HG02885 (cell line): Measurements from ENCODE around the gene STK17A.
A peak's percentile ranks its signal among the peaks of the same experiment; 100 is the strongest.

ENCODE experiments used
- ATAC-seq: cut with Tn5 transposase; IDR thresholded peaks from one replicate; pipeline ENCODE4 v1.9.1; 2021; ENCODE audit warnings: mild to moderate bottlenecking; ENCODE audit not compliant: unreplicated experiment, poor library complexity

STK17A gene

DNA sequence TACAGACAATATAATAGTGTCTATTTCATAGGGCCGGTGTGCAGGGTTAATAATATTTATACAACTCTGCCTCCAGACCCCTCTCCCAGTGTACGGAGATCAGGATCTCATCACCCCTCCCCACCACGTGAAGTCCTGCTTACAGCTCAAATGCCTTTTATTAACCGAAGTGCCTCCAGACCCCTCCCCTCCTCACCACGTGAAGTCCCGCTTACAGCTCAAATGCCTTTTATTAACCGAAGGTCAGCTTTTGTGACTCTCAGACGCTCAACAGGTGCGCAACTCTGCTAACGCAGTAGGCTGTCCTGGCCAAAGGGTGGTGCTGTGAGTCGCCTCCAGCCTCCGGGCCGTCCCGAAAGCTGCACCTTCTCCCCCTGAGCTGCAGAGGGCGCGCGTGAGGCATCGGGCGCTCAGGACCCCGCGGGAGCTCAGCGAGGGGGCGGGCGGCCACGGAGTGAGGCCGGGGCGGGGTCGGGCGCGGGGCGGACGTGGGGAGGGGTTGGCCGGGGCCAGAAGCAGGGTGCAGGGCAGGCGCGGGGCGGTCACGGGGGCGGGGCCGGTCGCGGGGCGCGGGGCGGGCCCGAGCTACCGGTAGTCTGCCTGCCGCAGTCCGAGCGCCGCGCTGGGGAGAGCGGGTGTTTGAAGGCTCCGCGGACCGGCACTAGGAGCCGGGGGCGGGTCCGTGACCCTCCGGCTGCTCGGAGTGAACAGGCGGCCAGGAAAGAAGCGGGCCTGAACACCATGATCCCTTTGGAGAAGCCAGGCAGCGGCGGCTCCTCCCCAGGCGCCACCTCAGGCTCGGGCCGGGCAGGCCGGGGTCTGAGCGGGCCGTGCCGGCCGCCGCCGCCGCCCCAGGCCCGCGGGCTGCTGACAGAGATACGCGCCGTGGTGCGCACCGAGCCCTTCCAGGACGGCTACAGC lies at the start of gene STK17A:
STK17A (plus strand) TSS at position 606 of the 921 bp plus-strand sequence; CDS start at position 742, 136 bp downstream.
- ATAC-seq = peak; percentile 77

DNA sequence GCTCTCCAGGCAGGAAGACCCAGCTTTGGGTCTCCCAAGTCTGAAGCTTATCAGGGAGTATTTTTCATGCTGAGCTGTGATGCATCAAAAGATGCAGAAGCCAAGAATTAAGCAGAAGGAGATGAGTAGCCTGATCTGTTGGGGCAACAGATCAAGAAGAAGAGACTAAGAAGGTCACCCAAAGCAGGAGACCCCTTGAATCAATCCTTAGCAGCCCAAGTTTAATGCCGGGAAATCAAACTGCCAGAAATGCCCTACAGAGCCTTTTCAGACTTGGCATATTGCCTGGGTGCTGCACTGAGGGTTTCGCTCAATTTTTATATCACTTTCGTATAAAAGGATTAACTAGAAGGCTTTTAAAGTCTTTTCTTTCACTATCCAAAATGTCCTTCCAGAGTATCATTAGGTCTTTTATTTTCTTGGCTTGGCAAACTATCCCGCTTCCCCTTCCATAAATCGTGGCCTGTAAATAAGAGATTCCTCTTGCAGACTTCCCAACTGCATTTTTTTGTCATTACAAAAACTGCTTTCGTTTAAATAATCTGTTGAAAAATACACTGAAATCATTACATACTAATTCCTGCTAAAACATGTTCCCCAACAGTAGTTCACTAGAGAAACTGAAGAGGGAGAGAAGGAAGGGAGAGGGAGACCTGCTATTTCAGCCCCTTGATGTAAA lies 49.0 kb upstream of the STK17A start:
- ATAC-seq = no peak

DNA sequence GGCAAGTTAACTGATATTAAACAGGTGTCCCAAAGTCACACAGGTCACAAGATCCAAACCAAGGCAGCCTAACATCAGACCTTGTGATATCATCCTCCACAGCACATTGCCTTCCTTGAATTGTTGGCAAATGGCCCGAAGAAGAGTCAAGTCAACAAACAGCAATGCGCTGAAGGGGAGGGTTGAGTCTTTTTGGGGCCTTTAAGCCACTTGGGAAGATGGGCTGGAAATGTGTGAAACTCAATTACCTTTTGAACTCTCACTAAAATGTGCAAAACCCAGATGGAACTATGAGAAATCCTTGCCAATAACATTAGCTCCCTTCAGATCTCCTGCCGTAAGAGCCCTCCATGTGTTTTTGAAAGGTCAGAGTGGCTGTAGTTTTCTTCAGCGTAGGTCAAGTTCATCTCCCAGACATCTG lies 47.9 kb upstream of the STK17A start:
- ATAC-seq = no peak

DNA sequence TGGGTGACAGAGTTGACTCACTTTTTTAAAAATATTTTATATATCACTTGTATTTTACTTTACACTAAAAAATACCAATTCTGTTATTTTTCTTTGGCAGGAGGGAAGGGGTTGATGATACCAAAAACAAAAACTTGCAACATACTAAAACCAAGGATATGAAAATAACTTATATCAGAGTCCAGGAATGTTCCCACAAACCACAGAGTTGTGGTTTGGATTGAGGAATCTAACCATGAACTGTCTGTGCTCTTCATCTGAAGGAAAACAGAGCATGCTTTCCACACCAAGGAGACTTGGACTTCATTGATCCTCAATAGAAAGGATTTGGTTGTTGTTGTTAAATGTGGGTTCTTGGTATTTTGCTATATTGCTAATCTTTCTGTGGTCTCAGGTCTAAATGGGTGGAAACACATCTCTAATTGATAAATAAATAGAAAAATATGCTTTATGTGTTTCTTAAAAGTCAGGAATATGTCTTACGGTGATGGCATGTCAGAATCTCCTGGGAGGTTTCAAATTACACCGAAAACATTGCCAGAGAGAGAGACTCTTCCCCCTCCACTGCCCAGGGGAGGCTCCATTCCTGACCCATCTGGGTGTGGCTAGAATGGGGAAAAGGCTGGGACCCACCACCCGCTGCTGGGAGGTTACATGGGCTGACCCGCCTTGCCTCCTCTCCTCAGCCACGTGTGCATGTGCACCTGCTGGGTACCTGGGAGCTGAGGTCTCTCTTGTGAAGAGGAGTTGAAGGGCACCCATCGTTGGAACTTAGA lies 46.9 kb upstream of the STK17A start:
- ATAC-seq = no peak

DNA sequence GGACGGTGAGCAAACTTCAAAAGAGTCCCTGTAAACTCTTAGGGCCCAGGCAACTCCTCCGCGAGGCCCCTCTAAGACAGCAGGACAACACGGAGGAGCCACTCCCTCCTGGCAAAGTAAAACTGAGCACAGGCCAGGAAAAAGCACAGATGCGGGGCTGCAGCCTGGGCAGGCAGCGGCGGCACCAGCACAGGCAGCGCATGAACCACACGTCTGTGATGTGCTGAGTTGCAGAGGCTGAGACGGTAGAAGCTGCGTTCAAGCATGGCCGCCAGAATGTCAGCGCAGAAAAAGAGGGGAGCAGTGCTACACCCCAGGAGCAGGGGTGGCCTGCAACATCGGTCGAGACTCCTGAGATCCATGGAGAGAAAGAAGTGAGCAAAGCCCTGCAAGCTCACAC lies 46.1 kb upstream of the STK17A start:
- ATAC-seq = no peak

DNA sequence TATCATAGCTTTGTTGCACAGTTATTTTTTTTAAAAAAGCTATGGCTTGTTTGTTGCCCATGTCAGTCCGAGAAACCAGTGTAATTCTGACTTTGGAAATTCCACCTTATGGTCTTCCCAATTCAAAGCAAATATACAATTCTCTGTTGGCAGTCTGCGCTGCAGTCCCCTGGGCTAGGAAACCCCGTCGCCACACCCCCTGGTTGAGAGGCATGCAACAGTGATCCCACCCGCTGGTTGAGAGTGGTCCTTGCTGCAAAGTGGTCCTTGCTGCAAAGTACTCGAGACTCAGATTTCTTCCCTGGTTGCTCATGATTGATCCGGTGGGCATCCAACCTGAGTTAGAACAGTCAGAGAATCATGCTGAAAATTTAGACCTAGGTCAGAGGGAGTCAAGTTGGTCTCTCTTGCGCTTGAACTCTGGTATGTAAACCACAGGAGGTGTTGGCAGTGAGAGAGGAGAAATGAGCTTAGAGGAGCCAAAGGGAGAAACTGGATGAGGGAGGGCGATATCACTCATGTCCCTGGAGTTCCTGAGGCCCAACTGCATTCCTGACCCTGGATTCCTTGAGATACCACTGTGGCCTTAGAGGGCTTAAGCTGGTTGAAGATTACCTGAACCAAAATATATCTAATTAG lies 45.0 kb upstream of the STK17A start:
- ATAC-seq = no peak

DNA sequence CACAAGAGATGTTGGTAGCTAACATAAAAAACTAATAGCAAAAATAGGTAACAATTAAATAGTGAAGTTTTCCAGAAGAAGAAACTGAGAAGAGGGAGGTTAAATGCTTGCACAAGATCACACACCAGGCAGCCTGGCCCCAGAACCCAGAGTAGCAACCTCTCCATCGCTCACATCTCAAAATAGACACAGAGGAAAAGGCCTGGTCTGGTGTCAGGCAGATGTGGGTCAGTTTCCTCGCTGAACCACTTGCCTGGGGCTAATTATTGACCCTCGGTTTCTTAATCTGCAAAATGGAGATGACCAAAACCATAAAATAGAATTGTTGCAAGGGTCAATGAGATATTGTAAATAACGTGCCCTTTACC lies 44.5 kb upstream of the STK17A start:
- ATAC-seq = no peak

DNA sequence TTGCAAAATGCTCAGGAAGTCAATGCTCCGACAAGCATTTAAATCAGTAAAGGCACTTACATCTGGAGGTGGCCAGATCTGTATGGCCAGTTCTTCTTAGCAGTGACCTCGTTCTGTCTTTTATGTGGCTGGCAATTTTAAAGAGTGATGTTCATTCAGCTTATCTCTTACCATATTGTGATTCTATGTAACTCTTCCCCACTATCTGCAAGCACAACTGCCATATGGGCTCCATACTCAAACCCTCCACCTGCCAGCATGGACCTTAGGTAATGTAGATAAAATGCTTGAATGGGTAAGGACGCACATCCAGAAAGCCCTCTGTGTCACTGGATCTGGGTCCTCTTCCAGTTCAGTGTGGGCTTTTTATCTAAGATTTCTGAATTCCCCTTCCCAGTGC lies 42.4 kb upstream of the STK17A start:
- no peak for ATAC-seq

DNA sequence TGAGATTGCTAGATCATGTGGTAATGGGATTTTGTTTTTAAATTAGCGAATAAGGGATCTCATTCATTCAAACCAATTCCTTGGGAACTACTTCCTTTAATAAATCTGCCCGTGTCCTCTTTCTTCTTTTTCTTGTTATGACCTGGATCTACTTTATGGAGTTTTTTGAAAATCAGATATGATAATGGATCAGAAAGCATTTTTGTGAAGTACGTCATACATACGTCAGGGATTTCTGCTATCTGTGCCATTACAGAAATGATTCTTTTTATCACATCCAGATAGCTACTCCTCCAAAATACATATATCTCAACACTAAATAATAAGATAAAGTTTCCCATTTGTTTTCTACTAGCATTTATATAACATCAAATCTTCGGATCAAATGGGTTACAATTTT lies 40.2 kb upstream of the STK17A start:
- ATAC-seq = no peak

DNA sequence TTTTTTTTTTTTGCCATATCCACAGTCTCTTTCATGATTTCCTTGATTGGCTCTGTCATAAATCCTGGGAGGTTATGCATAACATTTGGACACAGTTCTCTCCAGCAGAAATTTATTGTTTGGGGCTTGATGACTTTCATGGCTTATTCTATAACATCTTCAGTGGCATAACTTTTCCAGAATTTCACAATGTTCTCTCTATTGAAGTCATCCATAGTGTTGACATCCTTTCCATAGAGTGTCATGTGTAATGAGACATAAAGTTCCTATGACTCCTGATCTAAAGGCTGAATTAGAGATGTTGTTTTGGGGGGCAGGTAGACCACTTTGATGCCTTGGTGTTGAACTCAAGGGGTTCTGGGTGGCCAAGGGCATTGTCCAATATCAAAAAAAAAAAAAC lies 36.7 kb upstream of the STK17A start:
- ATAC-seq = no peak

DNA sequence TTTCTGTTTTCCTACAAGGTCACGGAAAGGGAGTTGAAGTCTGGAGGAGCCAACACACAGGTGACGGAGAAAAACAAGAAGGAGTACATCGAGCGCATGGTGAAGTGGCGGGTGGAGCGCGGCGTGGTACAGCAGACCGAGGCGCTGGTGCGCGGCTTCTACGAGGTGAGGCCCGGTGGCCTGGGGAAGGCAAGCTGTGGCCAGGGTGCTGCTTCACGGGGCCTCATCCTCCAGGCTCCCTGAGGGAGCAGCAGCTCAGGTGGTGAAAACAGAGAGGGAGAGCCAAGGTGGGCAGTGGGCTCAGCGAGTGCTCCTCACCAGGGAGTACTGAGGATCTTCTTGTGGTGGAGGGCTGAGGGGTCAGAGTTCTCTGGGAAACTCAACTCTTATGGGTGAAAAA lies 32.5 kb upstream of the STK17A start:
- no peak for ATAC-seq

DNA sequence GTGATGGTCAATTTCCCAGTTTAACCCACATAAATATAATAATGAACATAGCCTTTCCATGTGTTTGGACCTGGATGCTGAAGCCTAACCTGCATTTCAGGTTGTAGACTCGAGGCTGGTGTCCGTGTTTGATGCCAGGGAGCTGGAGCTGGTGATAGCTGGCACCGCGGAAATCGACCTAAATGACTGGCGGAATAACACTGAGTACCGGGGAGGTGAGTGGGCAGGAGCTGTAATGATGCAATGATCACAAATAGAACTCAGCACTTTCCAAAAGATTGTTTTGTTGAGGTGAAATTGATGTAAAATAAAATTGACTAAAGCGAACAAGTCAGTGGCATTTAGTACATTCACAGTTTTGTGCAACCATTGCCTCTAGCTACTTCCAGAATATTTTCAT lies 30.8 kb upstream of the STK17A start:
- ATAC-seq = no peak

DNA sequence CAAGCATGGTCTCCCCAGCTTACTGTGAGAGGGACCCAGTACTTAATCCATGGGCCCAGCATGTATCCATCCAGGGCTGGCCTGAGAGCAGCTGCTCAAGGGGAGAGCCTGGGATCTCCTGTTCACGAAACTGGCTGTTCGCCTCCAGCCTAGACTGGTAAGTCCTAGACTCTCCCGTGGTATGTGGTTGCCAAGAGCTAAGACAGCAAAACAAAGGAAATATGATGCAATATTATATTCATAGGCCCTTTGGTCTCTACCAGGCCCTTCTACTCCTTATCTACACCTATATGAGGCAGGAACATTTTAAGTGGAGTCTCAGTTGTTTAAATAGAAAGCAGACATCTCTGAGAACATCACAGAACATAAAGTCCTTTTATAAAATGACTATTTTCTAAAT lies 28.9 kb upstream of the STK17A start:
- ATAC-seq = no peak

DNA sequence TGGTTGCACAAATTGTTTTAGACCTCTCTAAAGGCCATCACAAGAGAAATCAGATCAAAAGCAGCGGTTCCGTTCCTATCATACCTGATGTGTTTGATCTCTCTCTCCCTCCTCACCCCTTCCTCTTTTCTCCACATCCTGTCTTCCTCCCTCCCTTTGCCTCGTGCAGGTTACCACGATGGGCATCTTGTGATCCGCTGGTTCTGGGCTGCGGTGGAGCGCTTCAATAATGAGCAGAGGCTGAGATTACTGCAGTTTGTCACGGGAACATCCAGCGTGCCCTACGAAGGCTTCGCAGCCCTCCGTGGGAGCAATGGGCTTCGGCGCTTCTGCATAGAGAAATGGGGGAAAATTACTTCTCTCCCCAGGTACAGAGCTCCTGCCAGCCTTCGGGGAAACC lies 28.5 kb upstream of the STK17A start:
- no peak for ATAC-seq

DNA sequence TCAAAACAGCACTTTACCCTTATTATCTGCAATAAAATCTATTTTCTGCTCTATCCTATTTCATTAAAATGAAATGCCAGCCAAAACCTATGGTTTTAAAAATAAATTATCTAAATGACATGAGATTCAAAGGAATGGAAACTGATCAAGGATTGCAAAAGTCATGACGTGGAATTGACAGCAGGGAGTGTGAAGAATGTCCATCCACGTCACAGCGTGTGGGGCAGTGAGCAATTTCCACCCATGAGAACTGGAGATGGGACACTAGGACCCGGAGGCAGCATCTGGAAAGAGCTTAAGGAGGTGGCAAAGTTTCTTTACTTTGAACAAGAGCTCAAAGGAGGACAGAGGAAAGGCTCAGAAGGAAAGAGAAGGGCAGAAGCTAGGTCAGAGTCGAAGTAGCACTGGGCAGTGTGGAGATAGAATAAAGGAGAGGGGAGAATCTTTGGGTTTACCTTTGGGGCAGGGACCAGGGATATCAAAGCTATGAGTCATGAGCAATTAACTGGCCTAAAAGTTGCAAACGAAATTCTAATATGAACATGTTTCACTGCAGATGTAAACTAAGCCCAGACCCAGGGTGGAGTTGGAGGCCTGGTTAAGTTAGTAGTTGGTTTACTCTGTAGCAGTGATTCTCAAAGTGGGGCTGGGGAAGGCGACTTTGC lies 24.9 kb upstream of the STK17A start:
- ATAC-seq = no peak

DNA sequence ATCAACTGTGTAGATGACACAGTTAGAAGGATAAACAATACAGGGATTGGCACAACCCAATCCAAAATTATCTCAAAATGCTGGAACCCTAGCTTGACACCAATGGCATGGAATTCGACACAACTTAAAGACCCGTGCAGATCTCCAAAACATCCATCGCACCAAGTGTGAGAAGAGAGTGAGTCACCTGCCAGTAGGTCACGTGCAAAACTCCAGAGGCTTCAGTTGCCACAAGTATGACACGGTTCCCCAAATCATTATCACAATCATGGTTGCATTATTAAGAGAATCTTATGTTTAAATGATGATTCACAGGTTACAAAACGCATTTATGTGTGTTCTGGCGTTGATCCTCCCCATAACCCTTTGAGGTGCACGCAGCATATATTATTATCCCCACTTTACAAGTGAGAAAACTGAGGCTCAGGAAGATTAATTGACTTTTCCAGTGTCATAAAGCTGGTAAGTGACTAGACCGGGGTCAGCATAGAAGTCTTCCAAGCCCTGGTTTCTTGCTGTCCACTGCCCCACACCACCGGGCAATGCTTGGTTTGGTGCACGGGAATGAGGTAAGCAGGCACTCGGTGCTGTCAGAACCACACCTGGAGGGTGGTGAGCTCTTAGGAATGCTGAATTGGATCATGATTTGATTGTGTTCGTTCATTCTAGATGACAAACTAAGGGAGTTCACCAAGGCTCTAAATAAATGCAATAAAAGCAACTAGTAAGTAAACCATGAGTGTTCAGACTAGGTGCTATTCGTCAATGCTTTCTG lies 23.6 kb upstream of the STK17A start:
- ATAC-seq = no peak

DNA sequence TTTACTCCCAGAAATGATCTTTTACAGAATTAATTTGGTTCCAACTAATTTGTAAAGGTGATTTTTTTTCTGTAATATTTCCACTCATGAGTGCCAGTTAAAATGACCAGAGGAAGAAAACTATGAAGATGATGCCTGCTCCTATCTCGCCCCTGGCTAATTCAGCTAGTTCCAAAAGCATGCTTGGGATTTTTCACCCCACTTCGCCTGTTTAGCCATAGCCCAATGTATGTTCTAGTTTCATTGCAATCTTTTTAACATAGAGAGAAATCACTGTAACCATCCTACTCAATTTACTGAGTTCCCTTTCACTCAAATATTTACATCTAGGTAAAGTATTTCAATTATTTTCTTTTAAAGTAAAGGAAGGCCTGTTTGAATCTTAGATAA lies 23.0 kb upstream of the STK17A start:
- ATAC-seq = no peak

DNA sequence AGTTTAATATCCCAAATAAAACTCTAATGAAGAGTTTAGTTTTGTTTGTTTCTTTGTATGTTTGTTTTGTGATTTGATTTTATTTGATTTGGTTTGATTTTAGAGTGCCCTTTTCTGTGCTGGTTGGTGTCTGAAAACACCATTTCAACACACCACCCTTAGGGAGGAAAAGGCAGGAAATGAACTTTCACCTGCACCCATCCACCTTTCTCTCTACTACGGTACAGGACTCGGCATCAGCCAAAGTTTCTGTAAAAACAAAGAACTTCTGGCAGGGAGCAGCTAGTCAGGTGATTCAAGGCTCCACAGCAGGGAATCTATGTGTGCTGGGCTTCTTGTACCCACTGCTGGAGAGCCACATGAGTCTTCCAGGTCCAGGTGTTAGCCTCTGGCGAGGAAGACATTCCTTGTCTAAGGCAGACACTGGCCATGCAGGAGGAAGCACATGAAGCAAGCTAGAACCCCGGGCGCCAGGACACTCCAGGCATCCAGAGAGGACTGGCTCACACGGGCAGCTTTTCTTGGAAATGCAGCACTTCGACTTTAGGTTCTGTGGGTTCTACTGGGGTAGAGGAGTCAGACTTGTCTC lies 22.1 kb upstream of the STK17A start:
- ATAC-seq = no peak

DNA sequence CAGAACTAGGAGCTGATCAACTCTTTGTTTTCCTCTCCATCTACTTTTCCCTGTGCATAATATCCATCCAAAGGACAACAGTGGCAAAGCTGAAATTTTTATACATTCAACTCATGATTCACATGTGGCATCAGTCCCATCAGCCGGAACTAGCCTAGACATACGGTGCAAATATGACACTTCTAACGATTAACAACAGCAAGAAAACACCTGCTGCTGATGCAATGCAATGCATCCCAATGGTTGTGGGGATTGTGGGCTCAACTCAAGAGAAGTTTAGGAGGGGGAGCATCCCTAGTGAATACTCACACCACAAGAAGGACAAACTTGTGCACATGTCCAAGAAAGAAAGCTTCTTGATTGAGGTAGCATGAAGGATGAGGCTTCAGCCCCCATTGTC lies 20.5 kb upstream of the STK17A start:
- ATAC-seq = no peak
